Stimulated activated CD8-positive, alpha-beta memory T cell treated with anti-CD3 and anti-CD28 coated beads, Interleukin-4, amount 100 ng/mL, for 24 hours (primary cell): ENCODE data around the gene DACH2.

ENCODE experiments used
- DNase-seq: peaks from one replicate; pipeline ENCODE4 v3.0.0-alpha.2; 2020; ENCODE audit warnings: low read depth

DACH2 gene

DNA sequence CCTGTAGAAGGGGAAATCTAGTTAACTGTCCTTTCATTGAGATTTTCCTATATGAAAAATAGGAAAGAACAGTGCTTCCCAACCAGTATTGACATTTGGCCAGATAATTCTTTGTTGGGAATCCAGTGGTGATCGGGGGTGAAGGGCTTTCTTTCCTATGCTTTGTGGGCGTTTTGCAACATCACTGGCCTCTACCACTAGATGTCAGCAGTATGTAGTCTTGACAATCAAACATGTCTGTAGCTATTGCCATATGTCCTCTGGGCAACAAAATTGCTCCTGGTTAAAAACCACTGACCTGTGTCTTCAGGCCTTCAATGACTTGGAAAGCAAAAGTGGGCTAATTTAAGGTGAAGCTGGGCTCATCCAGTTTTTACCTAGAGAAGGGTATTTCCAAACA, 658.5 kb downstream of the DACH2 start:
- DNase-seq = no peak

- DNase-seq = no peak
These were observed 661.4 kb downstream of the DACH2 start for GRCh38 chrX:86809651-86810050.

DNA sequence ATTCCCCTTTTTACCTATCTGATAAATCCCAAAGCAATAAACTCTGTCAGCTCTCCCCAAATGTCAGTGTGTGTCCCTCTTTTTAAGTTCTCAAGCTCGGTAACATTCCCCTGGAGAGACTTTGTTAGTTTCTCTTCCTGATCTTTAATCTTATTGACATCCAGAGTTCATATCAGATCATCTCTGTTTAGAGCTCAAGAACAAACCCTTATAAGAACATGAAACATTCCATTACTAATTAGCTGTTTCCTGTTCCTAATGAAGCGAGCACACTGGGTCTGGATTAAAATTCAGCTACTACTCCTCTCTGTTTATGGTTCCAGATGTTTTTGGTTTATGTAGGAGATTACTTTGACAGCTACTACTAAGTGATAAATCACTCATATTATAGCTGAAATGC, 681.5 kb downstream of the DACH2 start:
- DNase-seq = no peak

GRCh38 chrX:86830685-86831084, 682.4 kb downstream of the DACH2 start:
- DNase-seq = no peak

DNA sequence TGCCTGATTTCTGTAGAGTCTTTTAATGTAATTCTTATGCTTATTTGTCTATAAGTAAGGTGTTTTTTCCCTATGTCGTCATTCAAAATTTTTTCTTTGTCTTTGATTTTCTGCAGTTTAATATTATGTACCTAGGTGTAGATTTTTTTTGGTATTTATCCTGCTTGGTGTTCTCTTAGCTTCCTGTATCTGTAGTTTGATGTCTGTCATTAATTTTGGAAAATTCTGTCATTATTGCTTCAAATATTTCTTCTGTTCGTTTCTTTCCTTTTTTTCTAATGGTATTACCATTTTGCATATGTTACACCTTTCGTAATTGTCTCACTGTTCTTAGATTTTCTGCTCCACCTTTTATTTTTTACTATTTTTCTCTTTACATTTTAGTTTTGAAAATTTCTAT, 696.9 kb downstream of the DACH2 start:
- DNase-seq = no peak
